Hematopoietic multipotent progenitor cell treated with erythropoietin and hydrocortisone succinate and interleukin-3 and kit ligand, for 6 days (in vitro differentiated cells): ENCODE data around the gene CADPS2.
A peak's percentile ranks its signal among the peaks of the same experiment; 100 is the strongest.

Source experiments
- DNase-seq: peaks from one replicate; pipeline ENCODE4 v3.0.0-alpha.2; 2015

Gene CADPS2

GRCh38 chr7:122886357-122887081 is at the start of gene CADPS2:
Gene CADPS2 (minus strand): TSS chr7:122886460. CDS start chr7:122886337, 123 bp downstream.
- DNase-seq: peak; percentile 22

- no peak for DNase-seq
Observed at GRCh38 chr7:122935620-122936019, 49.4 kb upstream of the CADPS2 start.

- DNase-seq: no peak
Observed at GRCh38 chr7:122919643-122920181, 33.5 kb upstream of the CADPS2 start.

- no peak for DNase-seq
Observed at GRCh38 chr7:122914812-122915211, 28.6 kb upstream of the CADPS2 start.

GRCh38 chr7:122913608-122914007 is 27.3 kb upstream of the CADPS2 start:
- no peak for DNase-seq

GRCh38 chr7:122902751-122903495 is 16.7 kb upstream of the CADPS2 start:
- DNase-seq: peak; percentile 1

DNA sequence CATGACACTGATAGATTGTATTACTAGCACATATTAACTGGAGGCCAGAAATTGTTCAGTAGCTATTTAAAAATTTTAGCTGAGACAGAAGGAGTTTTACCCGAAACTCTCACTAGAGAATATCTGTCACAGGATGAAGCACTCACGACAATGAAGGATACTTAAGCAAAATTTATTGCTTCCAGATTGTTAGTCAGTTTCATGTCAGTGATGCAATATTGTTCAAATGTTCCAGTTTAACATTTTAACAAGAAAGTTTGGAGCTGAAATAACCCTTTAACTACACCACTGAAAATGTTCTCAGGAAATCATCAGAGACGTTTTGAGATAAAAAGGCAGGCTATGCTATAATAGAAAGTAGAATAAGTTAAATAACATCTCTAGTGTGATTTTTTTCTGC is 15.0 kb upstream of the CADPS2 start:
- DNase-seq: no peak

DNA sequence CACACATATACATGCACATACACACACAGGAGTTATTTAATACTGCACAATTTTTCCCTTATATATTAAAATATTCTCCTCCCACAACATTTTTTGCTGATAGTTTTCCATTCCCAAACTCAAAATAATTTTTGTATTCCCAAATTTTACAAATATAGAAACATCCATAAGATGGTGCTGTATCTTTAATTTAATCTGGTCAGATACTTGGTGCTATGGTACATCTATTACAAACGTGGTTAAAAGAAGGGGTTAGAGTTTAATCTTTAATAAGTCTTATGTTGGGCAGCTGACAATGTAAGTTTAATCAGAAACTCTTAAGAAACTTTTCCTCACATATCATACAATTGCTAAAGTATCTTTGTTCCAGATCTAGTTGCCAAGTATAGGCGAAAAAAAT is 10.2 kb upstream of the CADPS2 start:
- DNase-seq: no peak

GRCh38 chr7:122893486-122893885 is 7.2 kb upstream of the CADPS2 start:
- no peak for DNase-seq

DNA sequence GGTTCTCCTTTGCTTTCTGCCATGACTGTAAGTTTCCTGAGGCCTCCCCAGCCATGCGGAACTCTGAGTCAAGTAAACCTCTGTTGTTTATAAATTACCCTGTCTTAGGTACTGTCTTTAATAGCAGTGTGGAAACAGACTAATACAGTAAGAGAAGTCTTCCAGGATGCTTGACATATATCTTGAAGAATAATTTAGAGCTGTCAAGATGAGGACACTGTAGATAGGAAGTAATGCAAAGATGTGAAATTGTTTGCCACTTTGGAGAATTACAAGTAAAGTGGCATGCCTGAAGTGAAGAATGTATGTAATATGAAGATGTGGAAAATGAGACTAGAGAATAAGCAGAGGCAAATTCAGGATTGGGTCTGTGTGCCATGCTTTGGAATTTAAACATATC is 2.9 kb upstream of the CADPS2 start:
- no peak for DNase-seq

GRCh38 chr7:122887848-122888247 is 1.6 kb upstream of the CADPS2 start:
- DNase-seq: no peak

- peak; percentile 22 for DNase-seq
Observed at GRCh38 chr7:122887198-122887597, 938 bp upstream of the CADPS2 start.

GRCh38 chr7:122885583-122886356 is 490 bp downstream of the CADPS2 start:
- DNase-seq: peak; percentile 2

- no peak for DNase-seq
Observed at GRCh38 chr7:122884186-122884585, 2.1 kb downstream of the CADPS2 start.

DNA sequence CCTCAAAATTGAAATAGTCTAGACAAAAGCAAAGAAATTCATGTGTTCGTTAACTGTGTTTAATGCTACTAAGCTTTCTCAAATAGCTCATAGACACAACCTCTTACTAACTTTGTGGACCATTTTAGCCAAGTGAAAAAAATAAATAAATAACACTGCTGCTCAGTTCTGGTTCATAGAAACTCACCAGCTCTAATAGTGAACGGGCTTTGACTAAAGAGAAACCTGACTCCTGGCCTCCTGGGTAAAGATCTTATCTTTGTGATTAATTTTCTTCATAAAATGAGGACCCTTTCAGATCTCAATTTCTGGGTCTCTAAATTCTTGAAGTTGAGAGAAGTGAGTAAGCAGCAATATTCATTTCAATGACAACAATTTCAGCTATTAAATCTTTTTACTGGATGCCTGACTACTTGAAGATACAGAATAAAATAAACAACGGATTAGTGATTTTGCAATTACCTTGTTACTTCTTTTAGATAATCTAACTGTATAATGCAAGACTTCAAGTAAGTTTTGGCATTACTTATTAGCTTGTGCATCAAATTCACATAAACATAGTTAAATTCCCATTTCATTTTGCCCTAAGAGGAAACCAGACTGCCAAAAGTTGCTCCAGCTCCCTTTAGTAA is 3.1 kb downstream of the CADPS2 start:
- no peak for DNase-seq

- no peak for DNase-seq
Observed at GRCh38 chr7:122881324-122881723, 4.9 kb downstream of the CADPS2 start.

DNA sequence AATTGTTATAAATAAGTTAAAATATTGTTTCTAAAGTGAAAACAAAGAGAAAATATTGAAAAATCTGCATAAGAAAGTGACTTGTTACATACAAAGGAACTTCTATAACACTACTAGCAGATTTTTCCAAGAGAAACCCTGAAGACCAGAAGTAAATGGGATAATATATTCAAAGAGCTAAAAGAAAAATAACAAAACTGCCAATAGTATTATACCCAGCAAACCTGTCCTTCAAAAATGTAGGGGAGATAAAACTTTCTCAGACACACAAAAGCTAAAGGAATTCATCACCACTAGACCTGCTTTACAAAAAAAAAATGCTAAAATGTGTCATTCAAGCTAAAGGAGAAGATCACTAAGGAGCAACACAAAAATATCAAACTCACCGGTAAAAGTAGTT is 17.0 kb downstream of the CADPS2 start:
- DNase-seq: no peak

- DNase-seq: no peak
Observed at GRCh38 chr7:122867471-122867980, 18.7 kb downstream of the CADPS2 start.

DNA sequence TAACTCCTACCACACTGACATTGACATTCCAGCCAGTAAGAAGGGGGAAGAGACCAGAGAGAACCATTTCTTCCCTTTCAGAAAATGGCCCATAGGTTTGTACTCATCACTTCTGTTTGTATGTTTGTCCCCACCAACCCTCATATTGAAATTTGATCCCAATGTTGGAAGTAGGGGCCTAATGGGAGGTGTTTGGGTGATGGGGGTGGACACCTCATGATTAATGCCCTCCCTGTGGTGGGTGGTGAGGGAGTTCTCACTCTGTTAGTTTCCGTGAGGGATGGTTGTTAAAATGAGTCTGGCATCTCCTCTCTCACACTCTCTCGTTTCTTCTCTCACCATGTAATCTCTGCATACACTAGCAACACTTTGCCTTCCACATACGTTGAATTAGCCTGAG is 21.4 kb downstream of the CADPS2 start:
- DNase-seq: no peak

GRCh38 chr7:122864016-122864415 is 22.2 kb downstream of the CADPS2 start:
- DNase-seq: no peak

GRCh38 chr7:122858320-122858719 is 27.9 kb downstream of the CADPS2 start:
- DNase-seq: no peak

DNA sequence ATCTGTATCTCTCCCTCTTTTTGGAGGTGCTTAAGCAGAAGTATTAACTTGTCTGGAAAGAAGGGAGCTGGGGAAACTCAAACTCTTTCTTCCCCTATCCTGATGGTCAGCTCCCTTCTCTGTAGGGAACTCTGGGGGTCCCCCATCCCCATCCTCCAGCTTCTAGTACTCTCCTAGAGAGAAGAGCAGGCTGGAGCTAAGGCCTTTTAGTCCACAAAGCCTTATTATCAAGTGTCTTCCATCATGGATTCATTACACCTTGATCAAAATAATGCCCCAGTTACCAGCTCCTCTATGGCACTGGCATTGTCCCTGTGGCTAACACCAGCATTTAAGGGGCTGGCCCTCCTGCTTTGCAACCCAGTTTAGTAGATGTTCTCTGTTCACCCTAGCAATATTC is 35.7 kb downstream of the CADPS2 start:
- no peak for DNase-seq

DNA sequence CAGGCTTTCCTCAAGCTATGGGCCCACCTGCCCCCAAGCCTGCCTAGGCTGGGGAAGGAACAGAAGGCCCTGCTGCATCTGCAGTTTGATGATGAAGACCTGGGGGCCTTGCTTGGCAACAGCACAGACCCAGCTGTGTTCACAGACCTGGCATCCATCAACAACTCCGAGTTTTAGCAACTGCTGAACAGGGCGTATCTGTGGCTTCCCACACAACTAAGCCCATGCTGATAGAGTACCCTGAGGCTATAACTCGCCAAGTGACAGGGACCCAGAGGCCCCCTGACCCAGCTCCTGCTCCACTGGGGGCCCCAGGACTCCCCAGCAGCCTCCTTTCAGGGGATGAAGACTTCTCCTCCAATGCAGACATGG is 36.3 kb downstream of the CADPS2 start:
- DNase-seq: no peak
